Measurements from ENCODE around the gene NBAS. TPM values are rescaled to one million over a fixed set of nuclear protein-coding genes. Genes with fewer than 3 reads are reported as not detected.

Gene NBAS
- total and polyA plus RNA-seq, 7 donors: 19.5 to 52.8 (median 27.0) TPM

DNA sequence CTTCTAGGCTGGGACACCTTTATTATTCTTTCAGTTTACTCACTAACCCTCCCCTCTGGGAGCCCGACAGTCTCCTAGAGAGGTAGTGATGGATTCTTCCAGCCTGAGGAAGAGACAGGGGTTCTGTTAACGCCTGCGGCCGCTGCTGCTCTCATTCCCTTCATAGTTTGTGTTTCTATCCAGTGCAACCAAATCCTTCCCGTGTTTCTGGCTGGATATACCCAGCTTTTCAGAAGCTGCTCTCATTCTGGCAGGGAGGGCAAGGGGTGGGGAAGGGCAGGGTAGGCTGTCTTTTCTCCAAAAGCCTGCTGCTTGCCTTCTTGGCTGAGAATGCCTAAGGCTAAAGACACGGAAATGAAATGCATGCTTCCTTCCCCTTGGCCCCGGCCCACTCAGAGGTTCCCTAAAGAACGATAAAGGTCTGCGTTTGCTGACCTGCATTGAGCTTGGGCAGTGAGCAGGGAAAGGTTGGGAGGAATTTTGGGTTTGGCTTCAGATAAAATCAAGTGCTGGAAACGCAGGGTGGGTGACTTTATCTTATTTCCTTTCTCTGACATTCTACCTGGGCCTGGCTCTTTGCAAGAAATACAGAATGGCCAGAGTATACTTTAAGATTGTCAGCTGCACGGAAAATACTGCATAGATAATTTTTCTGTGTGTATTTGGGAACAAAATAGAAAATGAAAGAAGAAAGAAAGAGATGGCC, 390.9 kb downstream of the NBAS start:
- ATAC-seq (no peak), DNase-seq (no peak)
- H3K36me3 ChIP-seq (ENCODE audit: insufficient read depth in 1 of 2, low read depth in 1 of 2): peaks cover under 1 to 11% of the 10 kb centered on the region in 2 donors
- WGBS, 3 donors: 54 to 64% (median 54%) methylated on average over 11 of the region's 11 CpGs
- no peak overlapping the region for H3K27ac ChIP-seq
- H3K9me3 ChIP-seq: no peaks in the 10 kb centered on the region
- TF ChIP-seq, protein P1, sequence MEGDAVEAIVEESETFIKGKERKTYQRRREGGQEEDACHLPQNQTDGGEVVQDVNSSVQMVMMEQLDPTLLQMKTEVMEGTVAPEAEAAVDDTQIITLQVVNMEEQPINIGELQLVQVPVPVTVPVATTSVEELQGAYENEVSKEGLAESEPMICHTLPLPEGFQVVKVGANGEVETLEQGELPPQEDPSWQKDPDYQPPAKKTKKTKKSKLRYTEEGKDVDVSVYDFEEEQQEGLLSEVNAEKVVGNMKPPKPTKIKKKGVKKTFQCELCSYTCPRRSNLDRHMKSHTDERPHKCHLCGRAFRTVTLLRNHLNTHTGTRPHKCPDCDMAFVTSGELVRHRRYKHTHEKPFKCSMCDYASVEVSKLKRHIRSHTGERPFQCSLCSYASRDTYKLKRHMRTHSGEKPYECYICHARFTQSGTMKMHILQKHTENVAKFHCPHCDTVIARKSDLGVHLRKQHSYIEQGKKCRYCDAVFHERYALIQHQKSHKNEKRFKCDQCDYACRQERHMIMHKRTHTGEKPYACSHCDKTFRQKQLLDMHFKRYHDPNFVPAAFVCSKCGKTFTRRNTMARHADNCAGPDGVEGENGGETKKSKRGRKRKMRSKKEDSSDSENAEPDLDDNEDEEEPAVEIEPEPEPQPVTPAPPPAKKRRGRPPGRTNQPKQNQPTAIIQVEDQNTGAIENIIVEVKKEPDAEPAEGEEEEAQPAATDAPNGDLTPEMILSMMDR (IDR thresholded peaks at IDR 0.05): no peak
- H3K27me3 ChIP-seq (ENCODE audit: insufficient read depth in 3 of 3, low read length in 2 of 3): no peaks in the 10 kb centered on the region
- no peaks in the 10 kb centered on the region for H3K4me1 ChIP-seq
- no peak overlapping the region for H3K4me3 ChIP-seq
- intact Hi-C loops (cut with DNase I): no loop called here

DNA sequence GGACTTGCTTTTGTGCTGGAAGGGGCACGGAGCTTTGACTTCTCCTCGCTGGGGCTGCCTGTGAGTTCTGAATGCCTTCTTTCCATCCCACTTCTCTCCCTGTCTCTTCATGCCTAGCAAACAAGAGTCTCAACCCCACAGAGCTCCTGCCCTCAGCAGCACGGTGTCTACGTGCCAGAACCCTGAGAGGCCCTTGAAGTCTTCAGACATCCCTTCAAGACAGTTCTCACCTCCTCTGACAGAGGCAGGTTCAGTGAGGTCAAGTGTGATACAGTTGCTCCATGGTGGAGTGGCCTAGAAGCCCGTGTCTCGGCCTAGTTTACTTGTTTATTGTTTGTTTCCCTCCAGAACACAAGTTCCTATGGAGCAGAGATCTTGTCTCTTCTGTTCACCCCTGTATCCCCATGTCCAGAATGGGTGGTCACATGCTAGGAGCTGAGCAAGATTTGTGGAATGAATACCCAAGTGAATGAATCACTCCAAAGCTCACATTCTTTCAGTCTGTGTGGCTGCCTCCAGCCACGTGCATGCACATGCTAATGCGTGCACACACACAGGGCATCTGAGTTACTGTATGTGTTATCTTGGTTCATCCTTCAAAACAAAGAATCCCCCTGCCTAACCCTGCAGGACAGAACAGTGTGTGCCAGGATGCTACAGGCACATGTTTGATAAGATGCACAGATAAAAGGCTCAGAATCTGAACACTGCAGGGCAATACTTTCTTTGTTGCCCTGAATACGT, 391.6 kb downstream of the NBAS start:
- no peak overlapping the region for H3K4me3 ChIP-seq
- WGBS, 3 donors: 85 to 87% (median 86%) methylated on average over 9 of the region's 9 CpGs
- DNase-seq (no peak), ATAC-seq (peak in 1 of 4 donors; percentile 49)
- no peak overlapping the region for H3K27ac ChIP-seq
- no peaks in the 10 kb centered on the region for H3K27me3 ChIP-seq (ENCODE audit: insufficient read depth in 3 of 3, low read length in 2 of 3)
- intact Hi-C loops (cut with DNase I): no loop called here
- H3K9me3 ChIP-seq: no peaks in the 10 kb centered on the region
- TF ChIP-seq, protein P1 (IDR thresholded peaks at IDR 0.05): no peak
- H3K4me1 ChIP-seq: no peaks in the 10 kb centered on the region
- peaks cover 0 to 11% of the 10 kb centered on the region in 2 donors for H3K36me3 ChIP-seq (ENCODE audit: insufficient read depth in 1 of 2, low read depth in 1 of 2)

DNA sequence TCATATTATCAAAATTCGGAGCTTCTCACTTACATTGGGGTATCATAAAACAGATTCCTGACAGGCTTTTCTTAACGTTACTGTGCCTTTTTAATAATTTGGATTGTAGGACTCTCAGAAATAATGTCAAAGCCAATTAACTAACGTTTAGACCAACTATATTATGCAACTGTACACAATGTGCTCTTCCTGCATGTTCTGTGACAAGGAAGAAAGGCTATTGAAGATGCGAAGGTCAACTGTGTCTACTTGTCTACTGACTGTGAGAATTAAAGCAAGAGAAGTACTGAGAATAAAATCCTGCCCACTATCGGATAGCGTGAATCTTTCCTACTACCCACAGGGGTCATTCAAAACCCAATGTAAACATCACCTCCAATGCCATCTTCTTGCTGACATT, 393.0 kb downstream of the NBAS start:
- TF ChIP-seq, protein P1 (IDR thresholded peaks at IDR 0.05): no peak
- H3K27ac ChIP-seq: no peak overlapping the region
- no peak overlapping the region for H3K4me3 ChIP-seq
- no peaks in the 10 kb centered on the region for H3K4me1 ChIP-seq
- ATAC-seq (no peak), DNase-seq (no peak)
- WGBS, 3 donors: 86 to 93% (median 90%) methylated on average over 6 of the region's 6 CpGs
- peaks cover 0 to 11% of the 10 kb centered on the region in 2 donors for H3K36me3 ChIP-seq (ENCODE audit: insufficient read depth in 1 of 2, low read depth in 1 of 2)
- intact Hi-C loops (cut with DNase I): no loop called here
- no peaks in the 10 kb centered on the region for H3K27me3 ChIP-seq (ENCODE audit: insufficient read depth in 3 of 3, low read length in 2 of 3)
- H3K9me3 ChIP-seq: no peaks in the 10 kb centered on the region

DNA sequence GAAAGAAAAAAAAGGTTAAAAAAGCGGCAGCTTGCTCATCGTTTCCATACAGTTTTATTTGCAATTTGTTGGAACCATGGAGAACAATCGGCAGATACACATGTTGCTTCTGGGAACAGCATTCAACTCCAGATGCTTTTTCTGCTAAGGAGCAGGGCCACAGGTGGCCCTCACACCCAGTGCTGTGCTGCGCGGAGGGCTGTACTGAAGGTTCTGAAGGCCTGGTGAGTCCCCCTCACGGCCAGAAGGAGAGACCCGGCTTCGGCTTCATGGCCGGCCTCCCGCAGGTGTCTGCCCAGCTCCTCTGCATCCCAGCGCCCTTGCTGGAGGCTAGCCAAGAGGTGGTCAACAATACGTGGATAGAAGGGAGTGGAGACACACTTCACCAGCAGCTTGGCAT, 394.3 kb downstream of the NBAS start:
- H3K9me3 ChIP-seq: no peaks in the 10 kb centered on the region
- no peak for DNase-seq

More for the DNA sequence above, 394.3 kb downstream of the NBAS start:
- 88 to 91% (median 90%) methylated on average over 12 of the region's 12 CpGs for WGBS, 3 donors
- intact Hi-C loops (cut with DNase I): no loop called here
- no peak overlapping the region for H3K4me3 ChIP-seq
- H3K27me3 ChIP-seq (ENCODE audit: insufficient read depth in 3 of 3, low read length in 2 of 3): no peaks in the 10 kb centered on the region
- ATAC-seq: no peak
- no peaks in the 10 kb centered on the region for H3K4me1 ChIP-seq
- TF ChIP-seq, protein P1 (IDR thresholded peaks at IDR 0.05): no peak
- peaks cover 0 to 11% of the 10 kb centered on the region in 2 donors for H3K36me3 ChIP-seq (ENCODE audit: insufficient read depth in 1 of 2, low read depth in 1 of 2)
- no peak overlapping the region for H3K27ac ChIP-seq

Data from psoas muscle (tissue), 8 donors.